HEK293 (cell line): ENCODE data around the gene KRT71.

Source experiments
- KLF16 ChIP-seq: fragments of 450-650 bp; formaldehyde crosslinking; IDR thresholded peaks from 2 replicates; pipeline ENCODE4 v1.5.1; 2017; ENCODE audit warnings: missing biosample characterization, missing genetic modification characterization
- PRDM4 ChIP-seq: fragments of 450-650 bp; formaldehyde crosslinking; IDR thresholded peaks from 2 replicates; pipeline ENCODE4 v1.5.1; 2017; ENCODE audit warnings: missing biosample characterization, missing genetic modification characterization
- ZNF132 ChIP-seq: fragments of 450-650 bp; formaldehyde crosslinking; IDR thresholded peaks from 2 replicates; pipeline ENCODE4 v1.5.1; 2017; ENCODE audit warnings: missing biosample characterization, missing genetic modification characterization, borderline replicate concordance
- ZNF2 ChIP-seq: fragments of 450-650 bp; formaldehyde crosslinking; IDR thresholded peaks from 2 replicates; pipeline ENCODE4 v1.5.1; 2016; ENCODE audit warnings: missing biosample characterization, missing genetic modification characterization
- ZNF23 ChIP-seq: fragments of 450-650 bp; formaldehyde crosslinking; IDR thresholded peaks from 2 replicates; pipeline ENCODE4 v1.5.1; 2016; ENCODE audit warnings: missing biosample characterization, missing genetic modification characterization, borderline replicate concordance
- ZNF354C ChIP-seq: fragments of 450-650 bp; formaldehyde crosslinking; IDR thresholded peaks from 2 replicates; pipeline ENCODE4 v1.5.1; 2016; ENCODE audit warnings: missing biosample characterization, missing genetic modification characterization, low read depth, borderline replicate concordance
- ZNF391 ChIP-seq: fragments of 450-650 bp; formaldehyde crosslinking; IDR thresholded peaks from 2 replicates; pipeline ENCODE4 v1.5.1; 2016; ENCODE audit warnings: low read depth, missing biosample characterization, missing genetic modification characterization, borderline replicate concordance
- ZNF664 ChIP-seq: fragments of 450-650 bp; formaldehyde crosslinking; IDR thresholded peaks from 2 replicates; pipeline ENCODE4 v1.5.1; 2016; ENCODE audit warnings: missing biosample characterization, missing genetic modification characterization
- ZNF777 ChIP-seq: fragments of 450-650 bp; formaldehyde crosslinking; IDR thresholded peaks from 2 replicates; pipeline ENCODE4 v1.5.1; 2017; ENCODE audit warnings: missing biosample characterization, missing genetic modification characterization, borderline replicate concordance
- ZNF837 ChIP-seq: fragments of 450-650 bp; formaldehyde crosslinking; IDR thresholded peaks from 2 replicates; pipeline ENCODE4 v1.5.1; 2016; ENCODE audit warnings: missing biosample characterization, missing genetic modification characterization
- TF ChIP-seq, protein P1 (sequence below): fragments of 450-650 bp; formaldehyde crosslinking; conservative IDR thresholded peaks from 2 replicates; pipeline ENCODE4 v1.5.1; 2016; ENCODE audit warnings: low read depth, missing biosample characterization, missing genetic modification characterization
- TF ChIP-seq, protein P2 (sequence below): fragments of 450-650 bp; formaldehyde crosslinking; IDR thresholded peaks from 2 replicates; pipeline ENCODE4 v1.5.1; 2016; ENCODE audit warnings: missing biosample characterization, missing genetic modification characterization
- TF ChIP-seq, protein P3 (sequence below): fragments of 450-650 bp; formaldehyde crosslinking; IDR thresholded peaks from 2 replicates; pipeline ENCODE4 v1.5.1; 2017; ENCODE audit warnings: missing biosample characterization, missing genetic modification characterization

KRT71 gene

DNA sequence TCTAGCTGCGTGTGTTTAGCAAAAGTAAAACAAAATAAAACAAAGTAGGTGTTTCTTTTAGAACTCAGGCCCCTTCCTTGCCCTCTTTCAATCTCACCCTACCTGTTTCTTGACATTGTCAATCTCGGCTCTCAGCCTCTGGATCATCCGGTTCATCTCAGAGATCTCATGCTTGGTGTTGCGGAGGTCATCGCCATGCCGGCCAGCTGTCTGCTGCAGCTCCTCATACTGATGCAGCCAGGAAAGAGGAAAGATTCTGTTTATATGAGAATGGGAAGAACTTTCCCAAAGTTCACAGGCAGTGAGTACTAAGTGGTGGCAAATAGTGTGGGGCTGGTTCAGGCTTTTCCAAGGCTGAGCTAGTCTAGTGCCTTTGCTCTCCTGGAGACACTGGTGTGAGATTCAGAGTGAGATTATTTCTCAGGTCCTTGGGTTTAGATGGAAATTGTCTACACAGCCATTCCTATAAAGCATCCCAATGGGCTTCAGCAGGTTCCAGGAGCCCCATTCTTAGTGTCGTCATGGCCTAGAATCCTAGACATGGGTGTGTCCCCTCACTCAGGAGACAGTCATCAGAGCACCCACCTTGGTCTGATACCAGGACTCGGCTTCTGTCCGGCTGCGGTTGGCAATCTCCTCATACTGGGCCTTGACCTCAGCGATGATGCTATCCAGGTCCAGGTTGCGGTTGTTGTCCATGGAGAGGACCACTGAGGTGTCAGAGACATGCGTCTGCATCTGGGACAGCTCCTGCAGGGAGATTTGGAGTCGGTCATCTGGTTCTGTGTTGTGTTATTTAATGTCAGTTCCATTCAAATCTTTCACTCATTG, 35.7 kb downstream of the KRT71 start (continued):
- TF ChIP-seq, protein P1, sequence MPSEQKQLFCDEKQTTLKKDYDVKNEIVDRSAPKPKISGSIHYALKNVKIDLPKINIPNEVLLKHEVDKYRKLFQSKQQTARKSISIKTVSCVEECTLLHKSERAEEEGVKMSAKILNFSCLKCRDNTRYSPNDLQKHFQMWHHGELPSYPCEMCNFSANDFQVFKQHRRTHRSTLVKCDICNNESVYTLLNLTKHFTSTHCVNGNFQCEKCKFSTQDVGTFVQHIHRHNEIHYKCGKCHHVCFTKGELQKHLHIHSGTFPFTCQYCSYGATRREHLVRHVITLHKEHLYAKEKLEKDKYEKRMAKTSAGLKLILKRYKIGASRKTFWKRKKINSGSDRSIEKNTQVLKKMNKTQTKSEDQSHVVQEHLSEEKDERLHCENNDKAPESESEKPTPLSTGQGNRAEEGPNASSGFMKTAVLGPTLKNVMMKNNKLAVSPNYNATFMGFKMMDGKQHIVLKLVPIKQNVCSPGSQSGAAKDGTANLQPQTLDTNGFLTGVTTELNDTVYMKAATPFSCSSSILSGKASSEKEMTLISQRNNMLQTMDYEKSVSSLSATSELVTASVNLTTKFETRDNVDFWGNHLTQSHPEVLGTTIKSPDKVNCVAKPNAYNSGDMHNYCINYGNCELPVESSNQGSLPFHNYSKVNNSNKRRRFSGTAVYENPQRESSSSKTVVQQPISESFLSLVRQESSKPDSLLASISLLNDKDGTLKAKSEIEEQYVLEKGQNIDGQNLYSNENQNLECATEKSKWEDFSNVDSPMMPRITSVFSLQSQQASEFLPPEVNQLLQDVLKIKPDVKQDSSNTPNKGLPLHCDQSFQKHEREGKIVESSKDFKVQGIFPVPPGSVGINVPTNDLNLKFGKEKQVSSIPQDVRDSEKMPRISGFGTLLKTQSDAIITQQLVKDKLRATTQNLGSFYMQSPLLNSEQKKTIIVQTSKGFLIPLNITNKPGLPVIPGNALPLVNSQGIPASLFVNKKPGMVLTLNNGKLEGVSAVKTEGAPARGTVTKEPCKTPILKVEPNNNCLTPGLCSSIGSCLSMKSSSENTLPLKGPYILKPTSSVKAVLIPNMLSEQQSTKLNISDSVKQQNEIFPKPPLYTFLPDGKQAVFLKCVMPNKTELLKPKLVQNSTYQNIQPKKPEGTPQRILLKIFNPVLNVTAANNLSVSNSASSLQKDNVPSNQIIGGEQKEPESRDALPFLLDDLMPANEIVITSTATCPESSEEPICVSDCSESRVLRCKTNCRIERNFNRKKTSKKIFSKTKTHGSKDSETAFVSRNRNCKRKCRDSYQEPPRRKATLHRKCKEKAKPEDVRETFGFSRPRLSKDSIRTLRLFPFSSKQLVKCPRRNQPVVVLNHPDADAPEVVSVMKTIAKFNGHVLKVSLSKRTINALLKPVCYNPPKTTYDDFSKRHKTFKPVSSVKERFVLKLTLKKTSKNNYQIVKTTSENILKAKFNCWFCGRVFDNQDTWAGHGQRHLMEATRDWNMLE (tag by site-specific recombination): no peak
- TF ChIP-seq KLF16 (tag by site-specific recombination) (no peak), ZNF132 (tag by site-specific recombination) (no peak), ZNF354C (tag by site-specific recombination) (no peak), ZNF777 (no peak), PRDM4 (tag by site-specific recombination) (no peak), ZNF23 (tag by site-specific recombination) (no peak), ZNF664 (tag by site-specific recombination) (no peak), ZNF837 (tag by site-specific recombination) (no peak), ZNF2 (tag by site-specific recombination) (no peak), ZNF391 (tag by site-specific recombination) (no peak)
- TF ChIP-seq, protein P2, sequence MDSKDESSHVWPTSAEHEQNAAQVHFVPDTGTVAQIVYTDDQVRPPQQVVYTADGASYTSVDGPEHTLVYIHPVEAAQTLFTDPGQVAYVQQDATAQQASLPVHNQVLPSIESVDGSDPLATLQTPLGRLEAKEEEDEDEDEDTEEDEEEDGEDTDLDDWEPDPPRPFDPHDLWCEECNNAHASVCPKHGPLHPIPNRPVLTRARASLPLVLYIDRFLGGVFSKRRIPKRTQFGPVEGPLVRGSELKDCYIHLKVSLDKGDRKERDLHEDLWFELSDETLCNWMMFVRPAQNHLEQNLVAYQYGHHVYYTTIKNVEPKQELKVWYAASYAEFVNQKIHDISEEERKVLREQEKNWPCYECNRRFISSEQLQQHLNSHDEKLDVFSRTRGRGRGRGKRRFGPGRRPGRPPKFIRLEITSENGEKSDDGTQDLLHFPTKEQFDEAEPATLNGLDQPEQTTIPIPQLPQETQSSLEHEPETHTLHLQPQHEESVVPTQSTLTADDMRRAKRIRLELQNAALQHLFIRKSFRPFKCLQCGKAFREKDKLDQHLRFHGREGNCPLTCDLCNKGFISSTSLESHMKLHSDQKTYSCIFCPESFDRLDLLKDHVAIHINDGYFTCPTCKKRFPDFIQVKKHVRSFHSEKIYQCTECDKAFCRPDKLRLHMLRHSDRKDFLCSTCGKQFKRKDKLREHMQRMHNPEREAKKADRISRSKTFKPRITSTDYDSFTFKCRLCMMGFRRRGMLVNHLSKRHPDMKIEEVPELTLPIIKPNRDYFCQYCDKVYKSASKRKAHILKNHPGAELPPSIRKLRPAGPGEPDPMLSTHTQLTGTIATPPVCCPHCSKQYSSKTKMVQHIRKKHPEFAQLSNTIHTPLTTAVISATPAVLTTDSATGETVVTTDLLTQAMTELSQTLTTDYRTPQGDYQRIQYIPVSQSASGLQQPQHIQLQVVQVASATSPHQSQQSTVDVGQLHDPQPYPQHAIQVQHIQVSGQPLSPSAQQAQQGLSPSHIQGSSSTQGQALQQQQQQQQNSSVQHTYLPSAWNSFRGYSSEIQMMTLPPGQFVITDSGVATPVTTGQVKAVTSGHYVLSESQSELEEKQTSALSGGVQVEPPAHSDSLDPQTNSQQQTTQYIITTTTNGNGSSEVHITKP (tag by site-specific recombination): no peak
- TF ChIP-seq, protein P3, sequence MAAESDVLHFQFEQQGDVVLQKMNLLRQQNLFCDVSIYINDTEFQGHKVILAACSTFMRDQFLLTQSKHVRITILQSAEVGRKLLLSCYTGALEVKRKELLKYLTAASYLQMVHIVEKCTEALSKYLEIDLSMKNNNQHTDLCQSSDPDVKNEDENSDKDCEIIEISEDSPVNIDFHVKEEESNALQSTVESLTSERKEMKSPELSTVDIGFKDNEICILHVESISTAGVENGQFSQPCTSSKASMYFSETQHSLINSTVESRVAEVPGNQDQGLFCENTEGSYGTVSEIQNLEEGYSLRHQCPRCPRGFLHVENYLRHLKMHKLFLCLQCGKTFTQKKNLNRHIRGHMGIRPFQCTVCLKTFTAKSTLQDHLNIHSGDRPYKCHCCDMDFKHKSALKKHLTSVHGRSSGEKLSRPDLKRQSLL: no peak
